ENCODE measurements around the gene IPO4. TPM values are rescaled to one million over a fixed set of nuclear protein-coding genes. Genes with fewer than 3 reads are reported as not detected.

Gene IPO4
- total and polyA plus RNA-seq, 9 of the 15 experiments (the other 6 are each of a cell fraction or from before 2014, with no cell fraction given): 7.3 to 122 (median 31.8) TPM

DNA sequence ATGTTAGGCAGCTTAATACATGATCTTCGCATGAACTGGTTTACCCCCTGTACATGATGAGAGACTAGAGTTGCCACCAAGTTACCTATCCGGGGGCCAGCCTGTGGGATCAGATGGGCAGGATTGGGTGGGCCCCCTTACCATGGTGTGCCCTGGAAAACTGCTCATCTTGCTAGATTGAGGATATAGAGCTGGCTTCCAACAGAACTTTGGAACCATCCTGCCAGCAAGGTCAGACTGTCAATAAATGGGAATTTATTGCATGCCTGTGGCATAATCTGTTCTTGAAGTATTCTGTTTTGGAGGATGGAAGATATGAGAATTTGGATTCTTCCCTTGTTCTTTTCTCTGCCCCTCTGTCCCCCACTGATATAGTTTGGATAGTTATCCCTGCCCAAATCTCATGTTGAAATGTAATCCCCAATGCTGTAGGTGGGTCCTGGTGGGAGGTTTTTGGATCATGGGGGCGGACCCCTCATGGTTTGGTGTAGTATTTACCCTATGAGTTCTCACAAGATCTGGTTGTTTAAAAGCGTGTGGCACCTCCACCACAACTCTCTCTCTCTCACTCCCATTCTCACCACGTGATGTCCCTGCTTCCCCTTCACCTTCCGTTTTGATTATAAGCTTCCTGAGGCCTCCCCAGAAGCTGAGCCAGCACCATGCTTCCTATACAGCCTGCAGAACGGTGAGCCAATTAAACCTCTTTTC, 10.4 kb upstream of the IPO4 start:
- no peak for FAIRE-seq
- no peaks in the 10 kb centered on the region for H3K9me1 ChIP-seq (ENCODE audit: control insufficient read depth, insufficient read depth, low read length)
- BruUV-seq (replicated peaks): no TSS peak
- H3K79me2 ChIP-seq (ENCODE audit: control insufficient read depth, insufficient read depth, low read length): peaks cover 44% of the 10 kb centered on the region
- H3K4me3 ChIP-seq: no peak overlapping the region
- no peak overlapping the region for H3K27ac ChIP-seq (ENCODE audit: extremely low read depth, low read depth, low read length)
- DNase-seq (ENCODE audit: extremely low read depth in 1 of 4, low spot score in 3 of 4): no peak
- in situ Hi-C loops (cut with MboI): no loop called here
- peaks cover 6 to 13% of the 10 kb centered on the region in 2 experiments; a peak in 3 of 5 replicates for H3K4me1 ChIP-seq (replicated peaks in 1 of 2; ENCODE audit: control insufficient read depth in 2 of 2, insufficient read depth in 2 of 2, low read length in 2 of 2)
- CTCF ChIA-PET (ENCODE audit: low intra/inter-chr PET ratio): no interaction called here
- 82% methylated on average over 4 of the region's 7 CpGs for WGBS (ENCODE audit: insufficient coverage, low coverage, missing lambda C conversion rate)
- H3K27me3 ChIP-seq (ENCODE audit: control insufficient read depth in 2 of 2, insufficient read depth in 2 of 2, low read length in 2 of 2): no peaks in the 10 kb centered on the region
- POLR2A ChIA-PET: interaction anchor here (0.6 to 0.9 kb wide), 2 partner anchors 10 to 29 kb away, joined by 3 to 4 read pairs; no protein-coding TSS in a partner anchor
- H2AFZ ChIP-seq (ENCODE audit: low read depth, low read length): no peak overlapping the region
- H3K9ac ChIP-seq (ENCODE audit: insufficient read depth in 1 of 2, low read depth in 2 of 2, low read length in 2 of 2): no peak overlapping the region
- peaks cover 15% of the 10 kb centered on the region; the same call in 2 of the 3 replicates for H3K36me3 ChIP-seq (ENCODE audit: control insufficient read depth, insufficient read depth, low read length)
- no peak overlapping the region for H3K4me2 ChIP-seq (ENCODE audit: insufficient read depth, low read length)
- intact Hi-C loops (cut with micrococcal nuclease): no loop called here
- H4K20me1 ChIP-seq (replicated peaks; ENCODE audit: control insufficient read depth, insufficient read depth, low read length): no peaks in the 10 kb centered on the region
- ATAC-seq: no peak
- H3K9me3 ChIP-seq (replicated peaks; ENCODE audit: control insufficient read depth, insufficient read depth, low read depth, low read length): 0 out of 2 replicates have a peak, but pooled peaks cover 2% of the 10 kb centered on the region
- TF ChIP-seq LARP7 (IDR thresholded peaks at IDR 0.05) (no peak), HDGF (IDR thresholded peaks at IDR 0.05) (no peak), HSF4 (CRISPR knock-in tag; IDR thresholded peaks at IDR 0.05; ENCODE audit: borderline replicate concordance) (no peak), YBX1 (IDR thresholded peaks at IDR 0.05) (no peak), BRF1 (IDR thresholded peaks at IDR 0.05; ENCODE audit: borderline replicate concordance, extremely low read depth, insufficient read length) (no peak), FOSL1 (tag; conservative IDR thresholded peaks at IDR 0.05) (no peak), PCBP2 (IDR thresholded peaks at IDR 0.05; ENCODE audit: low read depth, low read length, poor library complexity, severe bottlenecking) (no peak), ZKSCAN3 (CRISPR knock-in tag; IDR thresholded peaks at IDR 0.05) (no peak)
- TF ChIP-seq, protein P1, sequence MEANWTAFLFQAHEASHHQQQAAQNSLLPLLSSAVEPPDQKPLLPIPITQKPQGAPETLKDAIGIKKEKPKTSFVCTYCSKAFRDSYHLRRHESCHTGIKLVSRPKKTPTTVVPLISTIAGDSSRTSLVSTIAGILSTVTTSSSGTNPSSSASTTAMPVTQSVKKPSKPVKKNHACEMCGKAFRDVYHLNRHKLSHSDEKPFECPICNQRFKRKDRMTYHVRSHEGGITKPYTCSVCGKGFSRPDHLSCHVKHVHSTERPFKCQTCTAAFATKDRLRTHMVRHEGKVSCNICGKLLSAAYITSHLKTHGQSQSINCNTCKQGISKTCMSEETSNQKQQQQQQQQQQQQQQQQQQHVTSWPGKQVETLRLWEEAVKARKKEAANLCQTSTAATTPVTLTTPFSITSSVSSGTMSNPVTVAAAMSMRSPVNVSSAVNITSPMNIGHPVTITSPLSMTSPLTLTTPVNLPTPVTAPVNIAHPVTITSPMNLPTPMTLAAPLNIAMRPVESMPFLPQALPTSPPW (CRISPR knock-in tag; IDR thresholded peaks at IDR 0.05): no peak
- TF ChIP-seq, protein P2, sequence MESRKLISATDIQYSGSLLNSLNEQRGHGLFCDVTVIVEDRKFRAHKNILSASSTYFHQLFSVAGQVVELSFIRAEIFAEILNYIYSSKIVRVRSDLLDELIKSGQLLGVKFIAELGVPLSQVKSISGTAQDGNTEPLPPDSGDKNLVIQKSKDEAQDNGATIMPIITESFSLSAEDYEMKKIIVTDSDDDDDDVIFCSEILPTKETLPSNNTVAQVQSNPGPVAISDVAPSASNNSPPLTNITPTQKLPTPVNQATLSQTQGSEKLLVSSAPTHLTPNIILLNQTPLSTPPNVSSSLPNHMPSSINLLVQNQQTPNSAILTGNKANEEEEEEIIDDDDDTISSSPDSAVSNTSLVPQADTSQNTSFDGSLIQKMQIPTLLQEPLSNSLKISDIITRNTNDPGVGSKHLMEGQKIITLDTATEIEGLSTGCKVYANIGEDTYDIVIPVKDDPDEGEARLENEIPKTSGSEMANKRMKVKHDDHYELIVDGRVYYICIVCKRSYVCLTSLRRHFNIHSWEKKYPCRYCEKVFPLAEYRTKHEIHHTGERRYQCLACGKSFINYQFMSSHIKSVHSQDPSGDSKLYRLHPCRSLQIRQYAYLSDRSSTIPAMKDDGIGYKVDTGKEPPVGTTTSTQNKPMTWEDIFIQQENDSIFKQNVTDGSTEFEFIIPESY (CRISPR knock-in tag; IDR thresholded peaks at IDR 0.05): no peak
- TF ChIP-seq, protein P3, sequence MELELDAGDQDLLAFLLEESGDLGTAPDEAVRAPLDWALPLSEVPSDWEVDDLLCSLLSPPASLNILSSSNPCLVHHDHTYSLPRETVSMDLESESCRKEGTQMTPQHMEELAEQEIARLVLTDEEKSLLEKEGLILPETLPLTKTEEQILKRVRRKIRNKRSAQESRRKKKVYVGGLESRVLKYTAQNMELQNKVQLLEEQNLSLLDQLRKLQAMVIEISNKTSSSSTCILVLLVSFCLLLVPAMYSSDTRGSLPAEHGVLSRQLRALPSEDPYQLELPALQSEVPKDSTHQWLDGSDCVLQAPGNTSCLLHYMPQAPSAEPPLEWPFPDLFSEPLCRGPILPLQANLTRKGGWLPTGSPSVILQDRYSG (tag; conservative IDR thresholded peaks at IDR 0.05; ENCODE audit: low read depth): no peak
- TF ChIP-seq, protein P4, sequence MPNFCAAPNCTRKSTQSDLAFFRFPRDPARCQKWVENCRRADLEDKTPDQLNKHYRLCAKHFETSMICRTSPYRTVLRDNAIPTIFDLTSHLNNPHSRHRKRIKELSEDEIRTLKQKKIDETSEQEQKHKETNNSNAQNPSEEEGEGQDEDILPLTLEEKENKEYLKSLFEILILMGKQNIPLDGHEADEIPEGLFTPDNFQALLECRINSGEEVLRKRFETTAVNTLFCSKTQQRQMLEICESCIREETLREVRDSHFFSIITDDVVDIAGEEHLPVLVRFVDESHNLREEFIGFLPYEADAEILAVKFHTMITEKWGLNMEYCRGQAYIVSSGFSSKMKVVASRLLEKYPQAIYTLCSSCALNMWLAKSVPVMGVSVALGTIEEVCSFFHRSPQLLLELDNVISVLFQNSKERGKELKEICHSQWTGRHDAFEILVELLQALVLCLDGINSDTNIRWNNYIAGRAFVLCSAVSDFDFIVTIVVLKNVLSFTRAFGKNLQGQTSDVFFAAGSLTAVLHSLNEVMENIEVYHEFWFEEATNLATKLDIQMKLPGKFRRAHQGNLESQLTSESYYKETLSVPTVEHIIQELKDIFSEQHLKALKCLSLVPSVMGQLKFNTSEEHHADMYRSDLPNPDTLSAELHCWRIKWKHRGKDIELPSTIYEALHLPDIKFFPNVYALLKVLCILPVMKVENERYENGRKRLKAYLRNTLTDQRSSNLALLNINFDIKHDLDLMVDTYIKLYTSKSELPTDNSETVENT (CRISPR knock-in tag; IDR thresholded peaks at IDR 0.05): no peak
- TF ChIP-seq, protein P5, sequence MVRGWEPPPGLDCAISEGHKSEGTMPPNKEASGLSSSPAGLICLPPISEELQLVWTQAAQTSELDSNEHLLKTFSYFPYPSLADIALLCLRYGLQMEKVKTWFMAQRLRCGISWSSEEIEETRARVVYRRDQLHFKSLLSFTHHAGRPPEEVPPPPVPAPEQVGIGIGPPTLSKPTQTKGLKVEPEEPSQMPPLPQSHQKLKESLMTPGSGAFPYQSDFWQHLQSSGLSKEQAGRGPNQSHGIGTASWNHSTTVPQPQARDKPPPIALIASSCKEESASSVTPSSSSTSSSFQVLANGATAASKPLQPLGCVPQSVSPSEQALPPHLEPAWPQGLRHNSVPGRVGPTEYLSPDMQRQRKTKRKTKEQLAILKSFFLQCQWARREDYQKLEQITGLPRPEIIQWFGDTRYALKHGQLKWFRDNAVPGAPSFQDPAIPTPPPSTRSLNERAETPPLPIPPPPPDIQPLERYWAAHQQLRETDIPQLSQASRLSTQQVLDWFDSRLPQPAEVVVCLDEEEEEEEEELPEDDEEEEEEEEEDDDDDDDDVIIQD (CRISPR knock-in tag; IDR thresholded peaks at IDR 0.05): no peak
